Measurements from ENCODE around the gene POLD2. TPM values are rescaled to one million over a fixed set of nuclear protein-coding genes. Genes with fewer than 3 reads are reported as not detected.
A peak's percentile ranks its signal among the peaks of the same experiment; 100 is the strongest.
"Not testable (repeated sequence)": the region's sequence is repeated elsewhere in the genome, so short reads cannot be mapped to it uniquely, and the experiment has no call there.

Gene POLD2
- polyA plus RNA-seq (2012; ENCODE audit: insufficient read depth, insufficient read length): 300 TPM

DNA sequence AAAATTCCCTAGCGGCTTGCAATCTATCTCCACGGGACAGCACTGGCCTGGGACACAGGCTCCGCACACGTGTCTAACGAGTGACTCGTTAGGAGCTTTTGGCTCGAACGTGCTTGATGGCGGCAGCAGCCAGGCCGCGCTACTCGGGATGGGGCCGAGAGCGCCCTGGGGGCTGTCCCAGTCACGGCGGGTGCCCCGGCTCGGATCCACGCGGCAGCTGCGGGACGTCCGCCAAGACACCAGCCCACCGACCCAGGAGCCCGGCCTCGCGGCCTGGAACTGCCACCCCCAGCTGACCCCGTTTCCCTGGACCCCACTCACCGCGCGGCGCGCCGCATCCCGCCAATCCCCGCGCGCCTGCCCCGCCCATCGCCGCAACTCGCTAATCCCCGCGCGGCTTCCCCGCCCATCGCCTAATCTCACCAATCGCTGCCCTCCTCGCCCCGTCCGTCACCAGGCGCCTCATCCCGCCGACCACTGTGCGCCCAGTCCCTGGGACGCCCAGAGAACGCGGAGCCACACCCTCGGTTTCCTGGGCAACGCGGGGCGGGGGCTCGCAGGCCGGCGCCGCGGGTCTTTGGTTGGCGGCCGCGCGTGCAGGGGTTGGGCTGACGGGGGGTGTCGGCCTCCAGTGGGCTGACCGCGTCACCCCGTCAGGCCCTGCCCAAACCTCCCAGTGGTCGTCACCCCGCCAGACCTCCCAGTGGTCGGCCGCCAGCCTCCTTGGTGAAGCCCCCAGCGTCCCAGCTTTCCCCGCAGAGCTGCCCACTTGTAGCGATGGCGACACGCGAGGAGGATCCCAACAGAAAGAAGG, at the start of gene POLD2:
TSS of gene POLD2 (minus strand) at position 359 of the 814 bp plus-strand sequence. CDS start 1,495 bp downstream, outside the sequence.
- peak; percentile 92 for DNase-seq (ENCODE audit: low read depth, low spot score)
- H3K4me3 ChIP-seq (ENCODE audit: low read length): peak within 1 kb of the TSS; percentile 56

DNA sequence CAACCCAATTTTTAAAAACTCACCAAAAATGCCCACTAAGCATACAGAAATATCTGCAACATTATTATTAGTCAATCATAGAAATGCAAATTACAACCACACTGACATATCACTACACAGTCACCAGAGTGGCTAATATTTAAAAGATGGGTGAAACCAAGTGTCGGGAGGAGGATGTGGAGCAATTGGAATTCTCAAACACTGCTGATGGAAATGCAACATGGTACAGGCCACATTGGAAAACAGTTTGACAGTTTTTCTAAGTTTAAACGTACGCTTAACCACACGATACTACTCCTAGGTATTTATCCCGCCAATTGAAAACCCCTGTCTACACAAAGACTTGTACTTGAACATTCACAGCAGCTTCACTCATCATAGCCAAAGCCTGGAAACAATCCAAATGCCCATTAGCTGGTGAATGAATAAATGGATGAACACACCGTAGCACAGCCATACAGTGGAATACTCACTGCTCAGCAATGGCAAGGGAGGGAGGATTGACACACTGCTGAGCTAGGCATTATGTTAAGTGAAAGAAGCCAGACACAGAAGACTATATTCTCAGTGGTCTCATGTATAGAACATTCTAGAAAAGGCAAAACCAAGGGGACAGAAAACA, 49.6 kb upstream of the POLD2 start:
- DNase-seq (ENCODE audit: low read depth, low spot score): no peak
- no peak overlapping the region for H3K4me3 ChIP-seq (ENCODE audit: low read length)

DNA sequence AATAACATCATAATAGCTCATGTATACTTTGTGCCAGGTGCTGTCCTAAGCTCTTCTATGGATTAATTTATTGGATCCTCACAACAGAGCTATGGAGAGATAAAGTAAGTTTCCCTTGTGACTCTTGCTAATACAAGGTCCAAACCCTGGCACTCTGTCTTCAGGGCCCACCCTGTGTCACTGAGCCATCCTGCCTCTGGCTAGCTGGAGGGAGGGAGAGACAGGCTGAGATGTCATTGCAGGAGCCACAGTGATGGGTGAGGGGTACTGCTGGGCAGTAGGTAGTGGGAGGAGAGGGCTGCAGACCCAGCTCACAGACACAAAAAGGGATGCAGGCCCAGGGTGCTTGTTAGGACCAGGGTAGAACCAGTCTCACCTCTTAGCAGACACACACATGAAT, 49.0 kb upstream of the POLD2 start:
- no peak for DNase-seq (ENCODE audit: low read depth, low spot score)
- no peak overlapping the region for H3K4me3 ChIP-seq (ENCODE audit: low read length)

DNA sequence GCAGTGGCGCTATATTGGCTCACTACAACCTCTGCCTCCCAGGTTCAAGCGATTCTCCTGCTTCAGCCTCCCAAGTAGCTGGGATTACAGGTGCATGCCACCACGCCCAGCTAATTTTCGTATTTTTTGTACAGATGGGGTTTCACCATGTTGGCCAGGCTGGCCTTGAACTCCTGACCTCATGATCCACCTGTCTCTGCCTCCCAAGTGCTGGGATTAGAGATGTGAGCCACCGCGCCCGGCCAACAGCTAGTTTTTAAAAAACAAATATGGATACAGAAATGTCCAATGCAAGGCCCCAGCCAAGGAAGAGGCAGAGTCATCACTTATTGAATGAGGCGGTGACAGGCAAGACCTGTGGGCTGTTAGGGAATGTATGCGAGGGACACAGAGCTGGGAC, 48.6 kb upstream of the POLD2 start:
- DNase-seq (ENCODE audit: low read depth, low spot score); H3K4me3 ChIP-seq (ENCODE audit: low read length): not testable (repeated sequence)

DNA sequence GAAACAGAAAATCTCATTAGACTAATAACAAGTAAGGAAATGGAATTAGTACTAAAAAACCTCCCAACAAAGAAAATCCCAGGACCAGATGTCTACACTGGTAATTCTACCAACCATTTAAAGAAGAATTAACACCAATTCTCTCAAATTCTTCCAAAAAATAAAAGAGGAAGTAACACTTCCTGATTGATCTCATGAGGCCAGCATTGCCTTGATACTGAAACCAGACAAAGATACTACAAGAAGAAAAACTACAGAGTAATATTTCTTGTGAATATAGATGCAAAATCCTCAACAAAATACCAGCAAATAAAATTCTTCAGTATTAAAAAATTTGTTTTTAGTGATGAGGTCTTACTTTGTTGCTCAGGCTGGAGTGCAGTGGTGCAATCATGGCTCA, 44.6 kb upstream of the POLD2 start:
- DNase-seq (ENCODE audit: low read depth, low spot score): no peak

DNA sequence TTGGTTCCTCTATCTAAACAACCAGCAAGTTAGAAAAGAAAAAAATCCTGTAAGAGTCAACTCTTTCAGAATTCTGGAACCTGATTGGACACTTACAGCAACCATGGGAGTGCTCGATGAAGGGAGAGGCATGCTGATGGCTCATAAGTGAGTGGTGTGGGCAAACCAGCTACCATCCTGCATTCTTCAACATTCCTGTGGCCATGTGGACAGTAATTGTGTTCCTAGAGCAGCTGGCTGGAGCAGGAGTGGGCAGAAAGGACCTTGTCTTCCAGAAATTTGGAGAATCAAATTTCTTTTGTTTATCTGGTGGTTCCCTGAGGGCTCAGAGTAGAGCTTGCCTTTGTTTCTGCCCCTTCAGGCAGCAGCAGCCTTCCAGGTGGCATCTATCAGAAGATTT, 40.2 kb upstream of the POLD2 start:
- no peak overlapping the region for H3K4me3 ChIP-seq (ENCODE audit: low read length)
- DNase-seq (ENCODE audit: low read depth, low spot score): no peak

More for the DNA sequence above, 44.6 kb upstream of the POLD2 start:
- H3K4me3 ChIP-seq (ENCODE audit: low read length): no peak overlapping the region

DNA sequence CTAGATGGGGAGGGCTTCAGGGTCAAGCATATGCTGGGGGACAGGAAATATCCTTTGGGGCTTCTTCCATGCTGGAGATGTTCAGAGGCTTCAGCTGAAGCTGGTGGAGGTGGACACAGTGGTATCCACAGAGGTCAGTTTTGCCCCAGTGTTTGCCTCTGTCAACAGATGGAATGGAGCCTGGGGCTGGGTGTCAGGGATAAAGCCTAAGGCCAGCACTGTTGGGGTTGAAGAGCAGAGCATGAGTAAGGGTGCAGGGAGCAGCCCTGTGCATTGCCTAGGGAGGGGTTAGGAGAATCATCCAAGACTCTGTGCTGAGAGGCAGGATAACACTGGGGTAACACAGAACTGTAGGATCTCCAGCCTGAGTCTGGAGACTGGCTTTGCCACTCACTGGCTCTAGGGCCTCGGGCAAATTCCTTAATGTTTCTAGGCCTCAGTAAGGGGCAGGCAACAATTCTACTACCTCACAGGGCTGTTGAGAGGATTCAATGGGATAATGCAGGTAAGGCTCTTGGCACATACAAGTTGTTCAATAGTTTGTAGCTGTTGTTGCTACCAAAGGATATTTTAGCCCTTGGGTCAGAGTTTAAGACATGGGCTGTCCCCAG, 39.5 kb upstream of the POLD2 start:
- no peak for DNase-seq (ENCODE audit: low read depth, low spot score)
- no peak overlapping the region for H3K4me3 ChIP-seq (ENCODE audit: low read length)

DNA sequence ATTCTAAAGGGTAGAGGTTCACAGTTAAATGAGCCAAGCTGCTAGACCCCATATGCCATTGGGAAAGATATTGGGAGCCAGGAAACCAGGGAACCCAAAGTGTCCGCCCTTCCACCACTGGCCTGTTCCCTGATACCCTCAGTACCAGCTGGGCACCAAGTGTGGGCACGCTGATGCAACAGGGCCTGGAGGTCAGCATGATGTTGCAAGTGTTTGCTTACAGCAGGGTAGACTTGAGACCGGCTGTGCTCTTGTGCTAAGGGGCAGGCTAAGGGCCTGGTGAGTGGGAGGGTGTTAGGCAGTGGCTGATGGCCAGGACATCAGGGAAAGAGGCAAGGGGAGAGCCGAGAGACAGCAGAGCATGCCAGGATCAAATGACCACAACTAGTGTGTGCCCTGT, 38.8 kb upstream of the POLD2 start:
- DNase-seq (ENCODE audit: low read depth, low spot score): no peak
- no peak overlapping the region for H3K4me3 ChIP-seq (ENCODE audit: low read length)

DNA sequence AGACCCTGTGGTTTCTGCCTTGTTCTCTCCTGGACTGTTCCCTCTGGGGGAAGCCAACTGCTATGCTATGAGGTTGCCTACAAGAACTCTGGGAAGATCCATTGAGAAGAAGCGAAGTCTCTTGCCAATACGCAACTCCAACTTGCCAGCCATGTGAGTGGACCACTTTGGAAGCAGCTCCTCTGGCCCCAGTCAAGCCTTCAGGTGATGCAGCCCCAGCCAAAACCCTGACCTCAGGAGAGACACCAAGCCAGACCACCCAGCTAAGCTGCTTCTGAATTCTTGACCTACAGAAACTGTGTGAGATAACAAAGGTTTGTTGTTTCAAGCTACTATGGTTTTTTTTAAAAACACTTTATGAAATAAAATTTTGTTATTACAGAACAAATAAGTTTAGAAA, 38.0 kb upstream of the POLD2 start:
- no peak for DNase-seq (ENCODE audit: low read depth, low spot score)

DNA sequence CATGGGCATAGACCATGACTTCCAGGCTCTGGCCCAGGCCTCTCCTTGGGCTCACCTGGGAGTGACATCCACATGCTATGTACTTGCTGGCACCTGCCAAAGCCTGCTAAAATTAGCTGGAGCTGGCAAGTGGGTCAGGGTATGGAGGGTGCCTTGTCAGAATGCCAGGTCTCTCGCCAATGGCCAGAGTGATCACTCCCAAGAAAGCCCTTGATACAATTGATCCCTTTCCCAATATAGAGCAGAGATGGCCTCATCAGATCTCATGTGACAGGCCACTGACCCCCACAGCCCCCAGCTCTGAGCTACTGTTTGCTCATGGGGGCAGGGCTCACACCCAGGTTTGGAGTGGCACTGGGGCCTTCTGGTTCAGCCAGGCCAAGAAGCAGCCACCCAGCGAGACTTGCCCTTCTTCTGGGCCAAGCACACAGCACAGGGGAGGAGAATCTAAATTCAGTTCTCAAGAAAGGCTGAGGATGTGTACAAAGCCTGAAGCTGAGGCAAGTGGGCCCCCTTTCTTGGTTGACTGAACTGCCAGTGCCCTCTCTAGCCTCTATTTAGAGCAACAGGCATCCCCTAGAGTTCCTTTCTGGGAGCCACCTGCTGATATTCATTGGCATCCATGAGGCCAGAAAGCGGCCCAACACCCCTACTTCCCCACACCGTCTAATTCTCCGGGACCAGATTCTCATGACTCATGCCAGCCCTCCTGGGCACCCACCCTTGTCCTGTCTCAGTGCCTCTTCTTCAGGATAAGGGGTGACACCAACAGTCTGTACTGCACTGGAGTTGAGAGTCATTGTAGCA, 36.7 kb upstream of the POLD2 start:
- no peak for DNase-seq (ENCODE audit: low read depth, low spot score)
- no peak overlapping the region for H3K4me3 ChIP-seq (ENCODE audit: low read length)

More for the DNA sequence above, 38.0 kb upstream of the POLD2 start:
- H3K4me3 ChIP-seq (ENCODE audit: low read length): no peak overlapping the region

DNA sequence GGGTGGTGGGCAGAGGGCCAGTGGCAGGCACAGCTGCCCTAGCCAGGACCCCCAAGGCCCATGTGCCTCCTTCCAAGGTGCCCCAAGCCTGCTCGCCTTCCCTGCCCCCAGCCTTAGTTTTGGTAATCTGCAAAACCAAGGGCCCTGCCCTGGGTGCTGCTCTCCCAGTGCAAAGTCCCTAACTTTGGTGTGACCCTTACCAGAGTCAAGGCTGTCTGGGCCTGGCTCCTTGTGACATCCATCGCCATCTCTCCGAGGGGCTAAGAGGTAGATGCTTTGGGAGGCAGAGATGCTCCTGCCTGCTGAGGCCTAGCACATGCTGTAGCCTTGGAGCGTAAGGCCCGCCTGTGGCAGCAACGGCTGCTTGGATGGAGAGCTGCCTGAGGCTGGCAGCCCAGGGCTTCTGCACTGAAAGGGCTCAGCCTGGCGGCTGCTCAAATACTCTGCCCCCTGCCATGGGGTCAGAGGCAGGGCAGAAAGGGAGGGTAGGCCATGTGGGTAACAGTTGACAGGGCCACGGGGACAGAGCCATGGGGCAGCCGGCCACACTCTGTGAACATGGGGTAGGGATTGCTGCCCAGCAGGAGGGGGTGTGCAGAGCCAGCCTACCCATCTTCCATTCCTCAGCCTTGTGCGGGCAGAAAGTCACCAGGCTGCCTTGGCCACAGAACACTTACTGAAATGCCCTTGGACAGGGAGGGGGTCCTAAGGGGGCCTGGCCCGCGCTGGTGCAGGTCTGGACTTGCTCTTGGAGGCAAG, 35.7 kb upstream of the POLD2 start:
- DNase-seq (ENCODE audit: low read depth, low spot score): no peak

DNA sequence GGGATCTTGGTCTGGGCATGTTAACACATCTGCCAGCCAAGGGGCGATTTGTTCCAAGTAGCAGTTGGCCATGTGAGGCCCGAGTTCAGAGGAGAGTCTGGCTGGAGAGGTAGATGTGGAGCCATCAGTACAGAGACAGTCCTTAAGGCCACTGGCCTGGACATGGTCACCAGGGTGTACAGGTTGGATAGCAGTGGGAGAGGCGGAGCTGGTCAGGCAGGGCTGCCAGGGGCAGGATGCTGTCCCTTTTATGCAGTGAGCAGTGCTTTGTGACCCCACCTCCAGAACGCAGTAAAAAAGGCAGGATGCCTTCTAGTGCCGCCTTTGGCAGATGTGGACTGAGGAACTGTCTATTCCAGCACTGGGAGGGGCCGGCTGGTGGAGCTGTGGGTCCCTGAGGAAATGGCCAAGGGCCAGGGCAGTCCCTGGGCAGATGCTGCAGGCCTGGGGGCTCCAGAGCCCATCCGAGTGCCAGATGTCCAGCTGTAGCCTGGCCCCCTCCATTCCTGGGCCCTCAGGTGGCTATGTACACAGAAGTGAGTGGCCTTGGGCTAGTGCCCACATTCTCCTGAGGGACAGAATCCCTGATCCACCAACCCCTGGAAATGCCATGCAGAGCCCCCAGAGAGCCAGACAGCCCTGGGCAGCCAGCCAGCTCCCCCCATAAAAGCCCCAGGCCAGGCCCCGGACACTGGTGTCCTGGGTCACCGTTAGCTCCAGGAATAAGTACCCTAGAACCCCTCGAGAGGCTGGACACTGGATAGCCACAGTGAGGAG, 34.9 kb upstream of the POLD2 start:
- no peak for DNase-seq (ENCODE audit: low read depth, low spot score)
- H3K4me3 ChIP-seq (ENCODE audit: low read length): no peak overlapping the region

More for the DNA sequence above, 35.7 kb upstream of the POLD2 start:
- no peak overlapping the region for H3K4me3 ChIP-seq (ENCODE audit: low read length)

DNA sequence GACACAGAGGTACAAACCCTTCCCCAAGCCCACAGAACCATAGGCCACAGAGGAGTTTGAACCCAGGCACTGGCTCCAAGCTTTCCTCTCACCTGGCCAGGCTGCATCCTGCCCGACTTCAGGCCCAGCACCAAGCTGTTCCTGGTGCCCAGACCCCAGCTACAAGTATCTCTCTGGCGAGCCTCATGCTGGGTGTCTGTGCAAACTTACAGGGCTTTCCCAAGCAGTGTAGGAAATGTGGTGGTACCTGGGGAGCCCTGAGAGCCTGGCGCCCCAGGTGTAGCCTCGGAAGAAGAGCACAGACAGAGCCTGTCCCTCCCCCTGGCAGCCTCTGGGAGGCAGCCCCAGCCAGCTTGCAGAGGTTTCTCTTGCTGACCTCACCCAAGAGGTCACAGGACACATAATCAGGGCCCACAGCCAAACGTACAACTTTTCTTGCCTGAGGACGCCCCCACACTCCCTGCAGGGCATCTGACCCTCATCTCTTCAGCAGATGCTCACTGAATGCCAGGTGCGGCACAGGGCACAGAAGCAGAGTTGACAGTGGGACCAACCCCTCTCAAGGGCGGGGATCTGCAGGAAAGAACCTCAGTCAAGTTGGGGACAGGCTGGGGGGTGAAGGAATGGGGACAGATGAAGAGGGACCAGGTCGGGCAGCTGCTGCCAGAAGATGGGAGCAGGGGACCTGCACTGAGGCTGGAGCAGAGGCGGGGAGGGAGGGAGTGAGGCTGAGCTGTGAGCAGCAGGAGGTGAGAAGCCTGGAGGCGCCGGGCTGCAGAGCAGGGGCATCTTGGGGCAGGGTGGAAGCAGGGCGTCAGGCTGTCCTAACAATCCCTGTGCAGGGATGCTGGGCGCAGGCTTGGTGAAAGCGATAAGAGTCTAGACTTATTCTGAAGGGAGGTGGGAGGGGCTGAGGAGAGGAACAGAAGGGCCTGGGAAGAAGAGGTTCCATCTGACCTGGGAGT, 34.0 kb upstream of the POLD2 start:
- no peak overlapping the region for H3K4me3 ChIP-seq (ENCODE audit: low read length)
- DNase-seq (ENCODE audit: low read depth, low spot score): no peak

DNA sequence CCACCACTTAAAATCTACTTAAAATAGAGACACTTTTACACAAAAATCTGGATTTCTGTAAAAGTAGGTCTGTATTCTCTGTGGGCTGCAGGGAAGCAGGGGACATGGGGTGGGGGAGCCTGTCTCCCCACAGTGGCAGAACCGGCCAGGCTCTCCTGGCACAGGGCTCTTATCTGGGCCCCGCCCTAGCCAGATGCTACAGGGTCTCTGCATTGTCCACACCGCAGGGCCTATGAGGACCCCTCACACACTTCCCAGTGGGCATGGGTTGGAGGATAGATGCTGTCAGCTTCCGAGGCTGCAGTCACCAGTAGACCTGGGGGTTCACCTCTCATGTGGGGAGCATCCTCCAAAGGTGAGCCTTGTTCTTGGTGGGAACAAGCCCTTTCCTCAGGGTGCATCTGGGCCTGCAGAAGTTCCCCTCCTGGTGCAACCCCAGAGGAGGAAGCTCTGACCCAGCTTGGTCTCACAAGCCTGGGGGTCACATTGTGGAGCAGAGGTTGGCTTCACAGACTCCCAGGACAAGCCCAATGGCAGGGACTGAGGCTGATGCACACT, 33.2 kb upstream of the POLD2 start:
- no peak for DNase-seq (ENCODE audit: low read depth, low spot score)
- no peak overlapping the region for H3K4me3 ChIP-seq (ENCODE audit: low read length)

DNA sequence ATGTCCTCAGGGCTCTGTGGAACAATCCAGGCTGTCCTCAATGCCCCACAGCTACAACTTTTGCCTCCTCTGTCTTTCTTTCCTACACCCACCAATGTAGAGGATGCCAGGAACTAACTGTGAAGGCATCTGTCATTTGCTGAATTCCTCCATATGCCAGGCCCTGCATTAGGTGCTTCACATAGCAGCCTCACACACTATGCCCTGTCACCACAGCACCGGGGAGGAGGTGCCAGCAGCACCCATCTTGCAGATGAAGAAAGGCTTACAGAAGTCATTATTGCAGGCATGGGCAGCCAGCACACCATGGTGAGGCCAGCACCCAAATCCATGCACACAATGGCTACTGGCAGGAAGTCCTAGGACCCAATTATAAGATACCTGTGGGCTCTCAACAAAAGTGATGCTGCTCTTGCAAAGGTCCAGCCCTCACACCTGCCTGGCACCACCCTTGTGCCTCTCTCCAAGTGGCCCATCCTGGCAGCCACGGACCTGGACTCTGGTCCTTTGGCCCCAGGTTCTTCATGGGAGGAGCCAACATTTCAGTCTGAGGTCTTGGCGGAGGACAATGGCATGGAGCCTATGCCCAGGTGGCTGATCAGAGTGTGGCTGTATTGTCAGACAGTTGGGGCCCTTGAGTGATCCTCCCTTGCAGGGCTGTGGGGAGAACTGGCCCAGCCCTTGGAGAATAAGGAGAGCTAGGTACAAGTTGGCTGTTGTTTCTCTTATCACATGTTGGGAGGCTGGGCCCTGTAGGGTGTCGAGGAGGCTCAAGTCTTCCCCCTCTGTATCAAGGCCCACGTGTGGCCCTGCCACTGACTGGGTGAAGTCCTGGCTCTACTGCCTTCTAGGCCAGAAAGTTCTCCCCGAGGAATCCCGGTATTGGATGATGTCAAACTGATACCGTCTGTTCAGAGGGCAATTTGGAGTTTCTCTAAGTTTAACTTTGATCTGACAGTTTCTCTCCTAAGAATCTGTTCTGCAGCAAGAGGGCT, 32.1 kb upstream of the POLD2 start:
- H3K4me3 ChIP-seq (ENCODE audit: low read length): no peak overlapping the region
- no peak for DNase-seq (ENCODE audit: low read depth, low spot score)

DNA sequence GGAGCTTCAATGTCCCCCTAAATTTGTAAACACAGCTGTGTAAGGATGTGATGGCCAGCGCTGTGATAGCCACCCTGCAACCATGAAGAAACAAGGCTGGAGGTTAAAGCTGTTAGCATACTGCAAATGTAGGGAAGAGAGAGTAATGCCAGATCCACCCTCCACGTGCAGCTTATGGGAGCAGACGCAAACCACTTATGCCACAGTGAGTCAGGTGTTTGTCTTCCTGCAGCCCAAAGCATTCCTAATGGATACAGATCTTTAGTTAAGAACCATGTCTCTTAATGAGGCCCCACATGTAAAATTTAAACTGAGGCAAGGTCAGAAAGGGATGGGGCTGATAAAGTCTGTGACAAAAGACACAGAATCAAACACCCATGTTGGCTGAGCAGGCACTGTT, 31.4 kb upstream of the POLD2 start:
- no peak for DNase-seq (ENCODE audit: low read depth, low spot score)
- H3K4me3 ChIP-seq (ENCODE audit: low read length): no peak overlapping the region

Data from Jurkat, Clone E6-1 (cell line).